ENCODE results near the gene HCK. TPM values are rescaled to one million over a fixed set of nuclear protein-coding genes. Genes with fewer than 3 reads are reported as not detected.

HCK gene
- total RNA-seq, 2 donors from 2014 or later: 0.24 to 0.40 TPM

DNA sequence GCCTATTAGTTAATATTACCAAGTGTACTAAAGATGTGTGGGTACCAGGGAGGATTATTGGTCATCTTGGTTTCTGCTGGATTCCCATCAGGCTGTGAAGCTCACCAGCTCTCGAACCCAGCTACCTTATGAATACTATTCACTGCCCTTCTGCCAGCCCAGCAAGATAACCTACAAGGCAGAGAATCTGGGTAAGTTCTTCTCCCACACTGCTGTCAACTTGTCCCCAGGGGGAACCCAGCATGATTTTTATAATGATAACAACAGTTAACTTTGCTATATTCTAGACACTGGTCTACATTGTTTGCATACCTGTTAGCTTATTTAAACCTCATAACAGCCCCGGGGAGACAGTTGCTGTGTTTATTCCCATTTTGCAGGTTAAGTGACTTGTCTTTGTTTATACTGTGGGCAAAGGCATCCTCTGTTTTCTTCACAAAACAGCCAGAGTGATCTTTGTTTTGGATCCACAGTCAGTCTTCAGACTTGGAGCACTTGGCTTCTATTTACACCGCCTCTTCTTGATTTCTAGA is 84.0 kb downstream of the HCK start:
- H3K9me3 Mint-ChIP-seq: no peaks in the 10 kb centered on the region
- H3K4me3 ChIP-seq (ENCODE audit: low read length): no peak overlapping the region
- H3K4me3 Mint-ChIP-seq: no peak overlapping the region
- no peak overlapping the region for H3K9ac ChIP-seq (ENCODE audit: extremely low read depth, low read length, poor library complexity, severe bottlenecking)
- DNase-seq: no peak
- no peaks in the 10 kb centered on the region for H3K9me3 ChIP-seq (ENCODE audit: control insufficient read depth, low read length)
- H3K4me1 ChIP-seq (ENCODE audit: control insufficient read depth, insufficient read depth, low read length): no peaks in the 10 kb centered on the region
- H3K27ac Mint-ChIP-seq: no peak overlapping the region
- H3K36me3 ChIP-seq (ENCODE audit: control insufficient read depth, insufficient read depth, low read length): peaks cover 66% of the 10 kb centered on the region
- no peak for TF ChIP-seq CTCF (conservative IDR thresholded peaks at IDR 0.05)
- H3K27ac ChIP-seq (ENCODE audit: low read depth, low read length): no peak overlapping the region
- H3K4me1 Mint-ChIP-seq: peaks cover 5% of the 10 kb centered on the region
- no peaks in the 10 kb centered on the region for H3K27me3 ChIP-seq (ENCODE audit: control insufficient read depth, insufficient read depth, low read length, poor library complexity, severe bottlenecking)
- H3K36me3 Mint-ChIP-seq (ENCODE audit: low read depth): peaks cover 56% of the 10 kb centered on the region
- WGBS, 2 experiments (ENCODE audit: insufficient coverage in 1 of 2, insufficient read length in 1 of 2): 95 to 98% methylated on average over 2 to 3 of the region's 3 CpGs
- H3K27me3 Mint-ChIP-seq (ENCODE audit: insufficient read depth): no peaks in the 10 kb centered on the region

GRCh38 chr20:32138921-32139320 is 86.9 kb downstream of the HCK start:
- TF ChIP-seq CTCF (conservative IDR thresholded peaks at IDR 0.05): no peak
- Histone ChIP-seq H3K27me3 (ENCODE audit: control insufficient read depth, insufficient read depth, low read length, poor library complexity, severe bottlenecking) (no peaks in the 10 kb centered on the region), H3K36me3 (ENCODE audit: control insufficient read depth, insufficient read depth, low read length) (peaks cover 81% of the 10 kb centered on the region), H3K27ac (ENCODE audit: low read depth, low read length) (no peak overlapping the region), H3K9ac (ENCODE audit: extremely low read depth, low read length, poor library complexity, severe bottlenecking) (no peak overlapping the region), H3K4me1 (ENCODE audit: control insufficient read depth, insufficient read depth, low read length) (no peaks in the 10 kb centered on the region), H3K9me3 (ENCODE audit: control insufficient read depth, low read length) (no peaks in the 10 kb centered on the region), H3K4me3 (ENCODE audit: low read length) (no peak overlapping the region)
- no peak overlapping the region for H3K4me3 Mint-ChIP-seq
- H3K27me3 Mint-ChIP-seq (ENCODE audit: insufficient read depth): no peaks in the 10 kb centered on the region
- WGBS, 2 experiments (ENCODE audit: insufficient coverage in 1 of 2, insufficient read length in 1 of 2): 94 to 97% methylated on average over 8 of the region's 8 CpGs
- no peak overlapping the region for H3K27ac Mint-ChIP-seq
- H3K4me1 Mint-ChIP-seq: peaks cover 5% of the 10 kb centered on the region
- peaks cover 77% of the 10 kb centered on the region for H3K36me3 Mint-ChIP-seq (ENCODE audit: low read depth)
- no peaks in the 10 kb centered on the region for H3K9me3 Mint-ChIP-seq
- no peak for DNase-seq

DNA sequence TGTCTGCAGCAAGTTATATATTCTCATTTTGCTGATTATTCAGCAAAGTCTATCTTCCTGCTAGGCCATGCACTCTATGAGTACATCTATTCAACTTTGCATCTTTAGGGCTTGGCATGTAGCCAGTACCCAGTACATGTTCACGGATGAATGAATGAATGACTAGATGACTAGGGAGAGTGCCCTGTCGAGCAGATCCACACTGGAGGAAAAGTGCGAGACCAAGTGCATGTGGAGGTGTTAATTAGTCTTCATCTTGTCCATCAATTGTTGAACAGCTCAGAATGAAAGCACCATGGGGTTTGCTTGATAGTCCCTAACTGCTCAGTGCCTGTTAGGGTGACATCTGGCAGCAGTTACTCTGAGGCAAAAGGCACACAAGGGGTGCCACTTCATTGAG is 87.9 kb downstream of the HCK start:
- no peaks in the 10 kb centered on the region for H3K9me3 Mint-ChIP-seq
- peaks cover 90% of the 10 kb centered on the region for H3K36me3 ChIP-seq (ENCODE audit: control insufficient read depth, insufficient read depth, low read length)
- H3K27me3 Mint-ChIP-seq (ENCODE audit: insufficient read depth): no peaks in the 10 kb centered on the region
- no peaks in the 10 kb centered on the region for H3K9me3 ChIP-seq (ENCODE audit: control insufficient read depth, low read length)
- H3K4me3 Mint-ChIP-seq: no peak overlapping the region
- no peak overlapping the region for H3K4me3 ChIP-seq (ENCODE audit: low read length)
- peaks cover 81% of the 10 kb centered on the region for H3K36me3 Mint-ChIP-seq (ENCODE audit: low read depth)
- DNase-seq: no peak
- no peaks in the 10 kb centered on the region for H3K4me1 ChIP-seq (ENCODE audit: control insufficient read depth, insufficient read depth, low read length)
- no peaks in the 10 kb centered on the region for H3K27me3 ChIP-seq (ENCODE audit: control insufficient read depth, insufficient read depth, low read length, poor library complexity, severe bottlenecking)
- peaks cover 5% of the 10 kb centered on the region for H3K4me1 Mint-ChIP-seq
- WGBS, 2 experiments (ENCODE audit: insufficient coverage in 1 of 2, insufficient read length in 1 of 2): 83 to 96% methylated on average over 3 of the region's 3 CpGs
- TF ChIP-seq CTCF (conservative IDR thresholded peaks at IDR 0.05): no peak
- no peak overlapping the region for H3K27ac Mint-ChIP-seq
- no peak overlapping the region for H3K9ac ChIP-seq (ENCODE audit: extremely low read depth, low read length, poor library complexity, severe bottlenecking)
- no peak overlapping the region for H3K27ac ChIP-seq (ENCODE audit: low read depth, low read length)
